ENCODE measurements around the gene ABLIM1.

DNA sequence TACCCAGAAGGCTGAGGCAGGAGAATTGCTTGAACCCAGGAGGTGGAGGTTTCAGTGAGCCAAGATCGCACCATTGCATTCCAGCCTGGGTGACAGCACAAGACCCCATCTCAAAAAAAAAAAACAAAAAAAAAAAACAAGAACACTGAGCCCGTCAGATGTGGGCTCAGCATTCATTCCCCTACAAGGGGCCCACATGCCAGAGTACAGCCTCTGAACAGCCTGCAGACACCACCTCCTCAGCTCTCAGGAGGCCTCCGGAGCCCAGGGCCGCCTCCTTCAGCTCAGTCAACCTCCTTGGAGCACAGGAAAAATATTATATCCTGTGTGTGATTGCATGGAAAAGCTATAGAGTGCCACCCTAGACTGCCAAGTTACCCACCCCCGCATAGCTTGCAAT is 112.3 kb downstream of the ABLIM1 start:
- TF ChIP-seq POLR2A (IDR thresholded peaks at IDR 0.05; ENCODE audit: low read length) (no peak), GATA1 (IDR thresholded peaks at IDR 0.05; ENCODE audit: low read depth, low read length) (no peak)

Measured in erythroblast (primary cell).